Lung (tissue), 12 donors: Measurements from ENCODE around the gene PPP1R14D. TPM values are rescaled to one million over a fixed set of nuclear protein-coding genes. Genes with fewer than 3 reads are reported as not detected.

Experiments used
- ATAC-seq: fragments of 200-7000 bp; cut with Tn5 transposase; one replicate; pipeline ENCODE4 v1.9.1; 2020; ENCODE audit warnings: moderate number of reproducible peaks; ENCODE audit not compliant: insufficient read depth, low FRiP score
- DNase-seq, 3 donors: peaks; one replicate each; pipeline ENCODE4 v3.0.0-alpha.2; 2013 to 2017
- H3K27ac ChIP-seq, 2 donors: one replicate each; pipeline ENCODE4 v1.5.1; 2013; ENCODE audit warnings: mild to moderate bottlenecking in 2 of 2, moderate library complexity in 2 of 2, control low read depth in 1 of 2, inconsistent platforms in 1 of 2, low read depth in 1 of 2, low read length in 1 of 2
- H3K27me3 ChIP-seq, 3 donors: one replicate each; pipeline ENCODE4 v1.5.1; 2013; ENCODE audit warnings: low read length in 2 of 3; ENCODE audit not compliant: control insufficient read depth in 3 of 3, insufficient read depth in 3 of 3
- H3K36me3 ChIP-seq, 4 donors: one replicate each; pipeline ENCODE4 v1.5.1; 2013; ENCODE audit warnings: low read length in 4 of 4, mild to moderate bottlenecking in 1 of 4, moderate library complexity in 1 of 4; ENCODE audit not compliant: control insufficient read depth in 4 of 4, insufficient read depth in 4 of 4
- H3K4me1 ChIP-seq, 5 donors: one replicate each; pipeline ENCODE4 v1.5.1; 2013; ENCODE audit warnings: low read length in 5 of 5, mild to moderate bottlenecking in 2 of 5, moderate library complexity in 1 of 5; ENCODE audit not compliant: control insufficient read depth in 5 of 5, insufficient read depth in 5 of 5
- H3K4me3 ChIP-seq: one replicate; pipeline ENCODE4 v1.5.1; 2013; ENCODE audit warnings: mild to moderate bottlenecking, control low read depth, moderate library complexity
- H3K9ac ChIP-seq, 2 donors: one replicate each; pipeline ENCODE4 v1.5.1; 2013; ENCODE audit warnings: low read length in 2 of 2, control low read depth in 1 of 2; ENCODE audit not compliant: insufficient read depth in 1 of 2
- H3K9me3 ChIP-seq, 4 donors: one replicate each; pipeline ENCODE4 v1.5.1; 2013; ENCODE audit warnings: low read length in 3 of 4, mild to moderate bottlenecking in 1 of 4, moderate library complexity in 1 of 4; ENCODE audit not compliant: control insufficient read depth in 4 of 4, insufficient read depth in 3 of 4
- CTCF ChIP-seq: IDR thresholded peaks from 2 replicates; pipeline ENCODE4 v1.5.1; 2012; ENCODE audit warnings: mild to moderate bottlenecking; ENCODE audit errors: control extremely low read depth, extremely low read depth
- WGBS, 2 donors: extraction: QIAGEN DNeasy Blood & Tissue Kit; methylation state at CpG; one replicate each; pipeline ENCODE4 v1.1.7; 2013; 5-methylcytosine and 5-hydroxymethylcytosine counted together
- polyA plus RNA-seq, 2 donors: library from polyadenylated mRNA; stranded (reverse); fragments of 200-250 nt; gene quantifications; one replicate each; pipeline ENCODE4 v1.2.1, GENCODE V29; 2013
- total RNA-seq, 2 donors: library from RNA; depleted of rRNA in 1 of 2; stranded (reverse); fragments of >200 nt in 1 of 2; gene quantifications; one replicate each; pipeline ENCODE4 v1.2.1, GENCODE V29; 2014 to 2021
- donor health status: control.
- donor health status: control.
- donor health status: Bipolar disorder and iron deficiency.
- donor health status: healthy.
- donor health status: DM: yes; HTN: yes; CAD: no.

PPP1R14D gene
- total and polyA plus RNA-seq, 4 donors = 0.22 TPM; not detected in 3

GRCh38 chr15:40807028-40807887 lies 21.2 kb downstream of the PPP1R14D start, which contains the start of the genes DNAJC17 and ZFYVE19:
Gene DNAJC17, minus strand, starts transcription at chr15:40807473. Its CDS starts 27 bp downstream, at chr15:40807446.
Gene ZFYVE19, plus strand, starts transcription at chr15:40807089. Its CDS starts 501 bp downstream, at chr15:40807590.
- no peak for TF ChIP-seq CTCF
- Histone ChIP-seq H3K9me3 (no peaks in the 10 kb centered on the region), H3K27ac (peak within 1 kb of the TSS; percentile 88 to 97), H3K4me3 (peak within 1 kb of the TSS; percentile 87), H3K9ac (peak within 1 kb of the TSS; percentile 74 to 91), H3K4me1 (peaks cover 5 to 12% (median 5%) of the 10 kb centered on the region in 5 donors), H3K27me3 (no peaks in the 10 kb centered on the region), H3K36me3 (peaks cover 0 to 12% (median 6%) of the 10 kb centered on the region in 4 donors)
- DNase-seq (peak; percentile 97 to 99 (median 98)), ATAC-seq (peak; percentile 99)
- WGBS, 2 donors = 0 to 1% methylated on average over 64 of the region's 64 CpGs

- TF ChIP-seq CTCF = no peak
- H3K27ac ChIP-seq = peak overlapping the region; percentile 88 to 97
- H3K4me3 ChIP-seq = peak overlapping the region; percentile 87
- WGBS, 2 donors = 1 to 4% methylated on average over 2 of the region's 2 CpGs
- no peaks in the 10 kb centered on the region for H3K9me3 ChIP-seq
- no peaks in the 10 kb centered on the region for H3K27me3 ChIP-seq
- peaks cover 5 to 12% (median 5%) of the 10 kb centered on the region in 5 donors for H3K4me1 ChIP-seq
- H3K9ac ChIP-seq = peak overlapping the region; percentile 74 to 91
- DNase-seq (no peak), ATAC-seq (no peak)
- peaks cover 0 to 10% (median 7%) of the 10 kb centered on the region in 4 donors for H3K36me3 ChIP-seq
Measured at GRCh38 chr15:40806672-40807027, 21.9 kb downstream of the PPP1R14D start.

- ATAC-seq (no peak), DNase-seq (no peak)
- Histone ChIP-seq H3K9me3 (no peaks in the 10 kb centered on the region), H3K27ac (no peak overlapping the region), H3K4me3 (no peak overlapping the region), H3K4me1 (peaks cover 5 to 12% (median 5%) of the 10 kb centered on the region in 5 donors), H3K27me3 (no peaks in the 10 kb centered on the region), H3K36me3 (peaks cover 0 to 6% (median 0%) of the 10 kb centered on the region in 4 donors), H3K9ac (no peak overlapping the region)
- TF ChIP-seq CTCF = no peak
- 95 to 97% methylated on average over 1 of the region's 1 CpG for whole genome bisulfite sequencing, 2 donors
Measured at GRCh38 chr15:40803688-40804087, 24.8 kb downstream of the PPP1R14D start.
